Neuron (in vitro differentiated cells): ENCODE data around the gene KAT14.
"Not testable (repeated sequence)": the region's sequence is repeated elsewhere in the genome, so short reads cannot be mapped to it uniquely, and the experiment has no call there.

Experiments
- H2AFZ ChIP-seq: one replicate; pipeline ENCODE4 v1.6.1; 2013; ENCODE audit warnings: low read depth, mild to moderate bottlenecking, inconsistent platforms, low read length, moderate library complexity
- H3K27me3 ChIP-seq: one replicate; pipeline ENCODE4 v1.6.1; 2013; ENCODE audit warnings: low read length; ENCODE audit not compliant: insufficient read depth
- H3K36me3 ChIP-seq: one replicate; pipeline ENCODE4 v1.6.1; 2013; ENCODE audit warnings: low read length; ENCODE audit not compliant: insufficient read depth
- H3K4me1 ChIP-seq: one replicate; pipeline ENCODE4 v1.6.1; 2013; ENCODE audit warnings: low read length; ENCODE audit not compliant: insufficient read depth
- H3K4me3 ChIP-seq: 2 replicates; pipeline ENCODE4 v1.5.1; 2013; ENCODE audit warnings: mild to moderate bottlenecking, low read length, moderate library complexity
- H3K9me3 ChIP-seq: one replicate; pipeline ENCODE4 v1.6.1; 2013; ENCODE audit warnings: low read length

Gene KAT14

GRCh38 chr20:18137412-18138265, at the start of gene KAT14, which contains the start of gene PET117:
TSS of gene KAT14 (plus strand) at chr20:18137863. CDS start at chr20:18142661, 4,798 bp downstream.
TSS of gene PET117 (plus strand) at chr20:18137863. CDS start at chr20:18137956, 93 bp downstream.
- peaks cover 11% of the 10 kb centered on the region for H3K4me1 ChIP-seq

DNA sequence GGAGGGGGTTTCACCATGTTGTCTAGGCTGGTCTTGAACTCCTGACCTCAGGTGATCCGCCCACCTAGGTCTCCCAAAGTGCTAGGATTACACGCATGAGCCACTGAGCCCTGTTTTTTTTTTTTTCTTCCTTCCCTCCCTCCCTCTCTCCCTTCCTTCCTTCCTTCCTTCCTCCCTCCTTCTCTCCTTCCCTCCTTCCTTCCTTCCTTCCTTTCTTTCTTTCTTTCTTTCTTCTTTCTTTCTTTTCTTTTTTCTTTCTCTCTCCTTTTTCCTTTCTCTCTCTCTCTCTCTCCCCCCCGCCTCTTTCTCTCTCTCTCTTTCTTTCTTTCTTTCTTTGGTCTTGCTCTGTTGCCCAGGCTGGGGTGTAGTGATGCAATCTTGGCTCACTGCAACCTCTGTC, 49.4 kb upstream of the KAT14 start:
- not testable (repeated sequence) for H3K36me3 ChIP-seq, H2AFZ ChIP-seq, H3K27me3 ChIP-seq, H3K9me3 ChIP-seq, H3K4me1 ChIP-seq, H3K4me3 ChIP-seq

More at GRCh38 chr20:18137412-18138265, at the start of gene KAT14, which contains the start of gene PET117:
- Histone ChIP-seq H3K36me3 (peaks cover 8% of the 10 kb centered on the region), H3K9me3 (no peaks in the 10 kb centered on the region), H3K4me3 (peak within 1 kb of the TSS; percentile 65), H3K27me3 (peaks cover 15% of the 10 kb centered on the region), H2AFZ (peak within 1 kb of the TSS; percentile 95)

- not testable (repeated sequence) for H2AFZ ChIP-seq, H3K9me3 ChIP-seq, H3K36me3 ChIP-seq, H3K4me3 ChIP-seq, H3K4me1 ChIP-seq
- H3K27me3 ChIP-seq = peaks cover 12% of the 10 kb centered on the region
Measured at GRCh38 chr20:18088841-18089240, 48.8 kb upstream of the KAT14 start.

DNA sequence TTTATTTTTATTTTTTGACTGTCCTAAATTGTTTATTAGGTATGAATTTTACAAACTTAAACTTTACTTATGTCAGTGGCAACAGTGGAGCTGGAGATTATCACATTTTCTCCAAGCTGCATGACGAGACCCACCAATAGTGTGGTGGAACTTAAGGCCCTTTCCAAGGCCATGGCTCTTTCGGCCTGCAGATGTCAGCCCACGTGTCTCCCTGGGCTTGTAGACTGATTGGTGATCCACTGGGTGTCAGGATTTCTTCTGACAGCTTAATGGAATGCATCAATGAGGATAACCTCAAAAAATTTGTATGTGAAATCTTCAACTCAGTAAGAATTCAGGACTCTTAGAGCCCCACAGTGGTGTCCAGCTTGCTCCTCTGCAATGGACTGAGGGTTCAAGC, 47.6 kb upstream of the KAT14 start:
- H3K9me3 ChIP-seq = no peaks in the 10 kb centered on the region
- H3K36me3 ChIP-seq = no peaks in the 10 kb centered on the region
- H3K4me1 ChIP-seq = no peaks in the 10 kb centered on the region
- H3K4me3 ChIP-seq = no peak overlapping the region
- H2AFZ ChIP-seq = no peak overlapping the region
- peaks cover 12% of the 10 kb centered on the region for H3K27me3 ChIP-seq

- Histone ChIP-seq H3K36me3 (no peaks in the 10 kb centered on the region), H3K4me1 (no peaks in the 10 kb centered on the region), H3K27me3 (peaks cover 12% of the 10 kb centered on the region), H3K9me3 (no peaks in the 10 kb centered on the region), H3K4me3 (no peak overlapping the region), H2AFZ (no peak overlapping the region)
Measured at GRCh38 chr20:18090477-18090876, 47.2 kb upstream of the KAT14 start.

DNA sequence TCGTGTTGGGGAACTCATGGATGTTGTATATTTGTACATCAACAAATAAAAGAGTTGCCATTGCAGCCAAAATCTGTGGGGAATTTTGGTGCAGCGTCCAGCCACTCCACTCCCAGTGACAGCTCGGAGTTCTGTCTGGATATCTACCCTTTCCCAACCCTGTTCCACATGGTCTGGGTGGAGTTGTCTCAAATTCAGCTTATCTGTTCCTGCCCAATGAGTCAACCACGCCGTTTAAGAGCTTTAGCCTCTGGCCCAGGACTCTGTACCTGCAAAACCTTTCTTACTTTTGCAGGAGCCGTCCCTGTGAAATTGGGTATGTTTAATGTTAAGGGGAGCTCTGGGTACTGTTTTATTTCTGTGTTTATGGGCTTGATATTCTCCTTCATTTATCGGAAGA, 46.0 kb upstream of the KAT14 start:
- no peaks in the 10 kb centered on the region for H3K4me1 ChIP-seq
- no peaks in the 10 kb centered on the region for H3K9me3 ChIP-seq
- H3K4me3 ChIP-seq = no peak overlapping the region
- peaks cover 12% of the 10 kb centered on the region for H3K27me3 ChIP-seq
- no peak overlapping the region for H2AFZ ChIP-seq
- H3K36me3 ChIP-seq = no peaks in the 10 kb centered on the region

- no peaks in the 10 kb centered on the region for H3K36me3 ChIP-seq
- no peak overlapping the region for H3K4me3 ChIP-seq
- H3K27me3 ChIP-seq = peaks cover 12% of the 10 kb centered on the region
- H3K4me1 ChIP-seq = no peaks in the 10 kb centered on the region
- no peak overlapping the region for H2AFZ ChIP-seq
- no peaks in the 10 kb centered on the region for H3K9me3 ChIP-seq
Measured at GRCh38 chr20:18092890-18093289, 44.8 kb upstream of the KAT14 start.

DNA sequence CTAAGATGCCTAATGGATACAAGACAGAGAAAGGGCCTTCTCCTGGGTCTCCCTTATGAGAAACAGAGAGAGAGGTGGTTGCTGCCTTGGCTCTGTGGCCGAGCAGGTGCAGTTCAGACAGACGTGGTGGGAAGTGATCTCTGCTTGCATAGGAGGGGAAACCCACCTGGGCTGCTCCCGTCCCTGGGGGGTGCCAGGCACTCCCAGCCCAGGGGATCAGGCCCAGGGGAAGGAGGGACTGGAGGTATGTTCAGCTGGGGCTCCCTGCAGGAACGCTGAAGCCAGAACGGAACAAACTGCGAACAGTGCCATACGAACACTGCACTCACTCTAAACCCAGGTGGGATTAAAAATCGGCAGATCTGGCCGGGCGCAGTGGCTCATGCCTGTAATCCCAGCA, 44.3 kb upstream of the KAT14 start:
- Histone ChIP-seq H3K4me3 (no peak overlapping the region), H3K9me3 (no peaks in the 10 kb centered on the region), H2AFZ (no peak overlapping the region), H3K27me3 (peaks cover 12% of the 10 kb centered on the region), H3K36me3 (no peaks in the 10 kb centered on the region), H3K4me1 (no peaks in the 10 kb centered on the region)

- no peaks in the 10 kb centered on the region for H3K36me3 ChIP-seq
- H3K9me3 ChIP-seq = no peaks in the 10 kb centered on the region
- H2AFZ ChIP-seq = no peak overlapping the region
- no peak overlapping the region for H3K4me3 ChIP-seq
- no peaks in the 10 kb centered on the region for H3K4me1 ChIP-seq
- H3K27me3 ChIP-seq = peaks cover 14% of the 10 kb centered on the region
Measured at GRCh38 chr20:18094191-18094590, 43.5 kb upstream of the KAT14 start.

DNA sequence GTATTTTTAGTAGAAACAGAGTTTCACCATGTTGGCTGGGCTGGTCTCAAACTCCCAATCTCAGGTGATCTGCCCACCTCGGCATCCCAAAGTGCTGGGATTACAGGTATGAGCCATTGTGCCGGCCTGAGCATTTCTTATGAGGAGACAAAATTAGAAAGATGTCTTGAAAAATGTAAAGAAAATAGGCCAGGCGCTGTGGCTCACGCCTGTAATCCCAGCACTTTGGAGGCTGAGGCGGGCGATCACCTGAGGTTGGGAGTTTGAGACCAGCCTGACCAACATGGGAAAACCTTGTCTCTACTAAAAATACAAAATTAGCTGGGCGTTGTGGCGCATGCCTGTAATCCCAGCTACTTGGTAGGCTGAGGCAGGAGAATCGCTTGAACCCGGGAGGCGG, 37.1 kb upstream of the KAT14 start:
- not testable (repeated sequence) for H3K27me3 ChIP-seq

GRCh38 chr20:18101125-18101810, 36.4 kb upstream of the KAT14 start:
- H2AFZ ChIP-seq = no peak overlapping the region
- peaks cover 10% of the 10 kb centered on the region for H3K27me3 ChIP-seq
- no peaks in the 10 kb centered on the region for H3K9me3 ChIP-seq
- H3K4me1 ChIP-seq = no peaks in the 10 kb centered on the region
- H3K4me3 ChIP-seq = no peak overlapping the region
- H3K36me3 ChIP-seq = no peaks in the 10 kb centered on the region

More for the DNA sequence above, 37.1 kb upstream of the KAT14 start:
- not testable (repeated sequence) for H3K4me3 ChIP-seq, H3K36me3 ChIP-seq, H3K4me1 ChIP-seq, H3K9me3 ChIP-seq, H2AFZ ChIP-seq

- Histone ChIP-seq H3K36me3 (no peaks in the 10 kb centered on the region), H3K4me1 (no peaks in the 10 kb centered on the region), H3K4me3 (no peak overlapping the region), H3K9me3 (no peaks in the 10 kb centered on the region), H2AFZ (no peak overlapping the region), H3K27me3 (peaks cover 12% of the 10 kb centered on the region)
Measured at GRCh38 chr20:18103497-18103896, 34.2 kb upstream of the KAT14 start.

GRCh38 chr20:18108326-18108725, 29.3 kb upstream of the KAT14 start:
- Histone ChIP-seq H2AFZ (no peak overlapping the region), H3K9me3 (no peaks in the 10 kb centered on the region), H3K27me3 (peaks cover 5% of the 10 kb centered on the region), H3K4me3 (no peak overlapping the region), H3K4me1 (no peaks in the 10 kb centered on the region), H3K36me3 (no peaks in the 10 kb centered on the region)
